Mesenchymal stem cell (in vitro differentiated cells and primary cell): Measurements from ENCODE around the gene ADIRF.
"Not testable (repeated sequence)": the region's sequence is repeated elsewhere in the genome, so short reads cannot be mapped to it uniquely, and the experiment has no call there.

Source experiments
- DNase-seq: peaks from one replicate; pipeline ENCODE4 v3.0.0-alpha.2; 2013
- H2AFZ ChIP-seq: one replicate; pipeline ENCODE4 v1.6.1; 2013; ENCODE audit warnings: low read depth, mild to moderate bottlenecking, control low read depth, inconsistent platforms, low read length, moderate library complexity
- H2AK5ac ChIP-seq: 2 replicates; pipeline ENCODE4 v1.6.1; 2013; ENCODE audit warnings: low read length, moderate library complexity, mild to moderate bottlenecking, inconsistent platforms; ENCODE audit not compliant: severe bottlenecking
- H2BK120ac ChIP-seq: one replicate; pipeline ENCODE4 v1.6.1; 2013; ENCODE audit warnings: low read depth, mild to moderate bottlenecking, inconsistent platforms, low read length, moderate library complexity
- H2BK12ac ChIP-seq, 2 experiments: one replicate each; pipeline ENCODE4 v1.6.1; 2013; ENCODE audit warnings: inconsistent platforms in 2 of 2, low read length in 2 of 2, mild to moderate bottlenecking in 2 of 2, moderate library complexity in 2 of 2, control low read depth in 1 of 2
- H2BK15ac ChIP-seq: one replicate; pipeline ENCODE4 v1.6.1; 2013; ENCODE audit warnings: mild to moderate bottlenecking, low read depth, inconsistent platforms; ENCODE audit not compliant: poor library complexity, severe bottlenecking
- H2BK5ac ChIP-seq: 2 replicates; pipeline ENCODE4 v1.6.1; 2013; ENCODE audit warnings: low read depth, mild to moderate bottlenecking, low read length, control low read depth, inconsistent platforms; ENCODE audit not compliant: poor library complexity, severe bottlenecking
- H3K14ac ChIP-seq, 2 experiments: one replicate each; pipeline ENCODE4 v1.6.1; 2013; ENCODE audit warnings: inconsistent platforms in 2 of 2, low read length in 2 of 2, control low read depth in 1 of 2, mild to moderate bottlenecking in 1 of 2, moderate library complexity in 1 of 2
- H3K18ac ChIP-seq, 2 experiments: one replicate each; pipeline ENCODE4 v1.6.1; 2013; ENCODE audit warnings: inconsistent platforms in 2 of 2, low read length in 2 of 2, control low read depth in 1 of 2, low read depth in 1 of 2, mild to moderate bottlenecking in 1 of 2
- H3K23ac ChIP-seq, 2 experiments: one replicate each; pipeline ENCODE4 v1.6.1; 2013; ENCODE audit warnings: inconsistent platforms in 2 of 2, low read length in 2 of 2, mild to moderate bottlenecking in 2 of 2, moderate library complexity in 2 of 2, control low read depth in 1 of 2
- H3K27ac ChIP-seq: 2 replicates; pipeline ENCODE4 v1.5.1; 2013; ENCODE audit warnings: mild to moderate bottlenecking, moderate library complexity, low read length, control low read depth, inconsistent platforms; ENCODE audit not compliant: poor library complexity, severe bottlenecking
- H3K27me3 ChIP-seq, 2 experiments: 2 replicates each; pipeline versions ENCODE4 v1.6.1 to v1.7.0; 2013; ENCODE audit warnings: low read length in 2 of 2, mild to moderate bottlenecking in 2 of 2, moderate library complexity in 2 of 2, control low read depth in 1 of 2, inconsistent platforms in 1 of 2; ENCODE audit not compliant: control insufficient read depth in 1 of 2, insufficient read depth in 1 of 2
- H3K36me3 ChIP-seq, 2 experiments: 2 replicates each; pipeline versions ENCODE4 v1.6.1 to v1.7.0; 2013; ENCODE audit warnings: low read length in 2 of 2, control low read depth in 1 of 2, inconsistent platforms in 1 of 2, low read depth in 1 of 2, mild to moderate bottlenecking in 1 of 2; ENCODE audit not compliant: insufficient read depth in 2 of 2, control insufficient read depth in 1 of 2
- H3K4ac ChIP-seq, 2 experiments: one replicate each; pipeline ENCODE4 v1.6.1; 2013; ENCODE audit warnings: inconsistent platforms in 2 of 2, low read length in 2 of 2, mild to moderate bottlenecking in 2 of 2, moderate library complexity in 2 of 2, control low read depth in 1 of 2, low read depth in 1 of 2
- H3K4me1 ChIP-seq: 2 replicates; pipeline ENCODE4 v1.6.1; 2013; ENCODE audit warnings: low read depth, low read length, control low read depth; ENCODE audit not compliant: control insufficient read depth, insufficient read depth
- H3K4me2 ChIP-seq: 2 replicates; pipeline ENCODE4 v1.6.1; 2013; ENCODE audit warnings: low read length, mild to moderate bottlenecking, inconsistent platforms; ENCODE audit not compliant: poor library complexity, severe bottlenecking
- H3K4me3 ChIP-seq, 2 experiments: 2 replicates each; pipeline versions ENCODE4 v1.5.1 to v1.7.0; 2013; ENCODE audit warnings: low read length in 2 of 2, mild to moderate bottlenecking in 2 of 2, control low read depth in 1 of 2, low read depth in 1 of 2; ENCODE audit not compliant: insufficient read depth in 1 of 2
- H3K79me1 ChIP-seq: replicated peaks from 2 replicates; pipeline ENCODE4 v1.6.1; 2013; ENCODE audit warnings: mild to moderate bottlenecking, control low read depth, low read length, inconsistent platforms; ENCODE audit not compliant: poor library complexity, severe bottlenecking
- H3K9ac ChIP-seq: 2 replicates; pipeline ENCODE4 v1.7.0; 2013; ENCODE audit warnings: mild to moderate bottlenecking, low read length, moderate library complexity
- H3K9me3 ChIP-seq: 2 replicates; pipeline ENCODE4 v1.7.0; 2013; ENCODE audit warnings: mild to moderate bottlenecking, low read length; ENCODE audit not compliant: control insufficient read depth
- H4K8ac ChIP-seq: one replicate; pipeline ENCODE4 v1.6.1; 2013; ENCODE audit warnings: inconsistent platforms, mild to moderate bottlenecking, low read length, moderate library complexity
- H4K91ac ChIP-seq: one replicate; pipeline ENCODE4 v1.6.1; 2013; ENCODE audit warnings: mild to moderate bottlenecking, low read length, inconsistent platforms
- WGBS: methylation state at CpG from one replicate; pipeline ENCODE4 v1.1.7; 2013; ENCODE audit warnings: mixed read lengths; 5-methylcytosine and 5-hydroxymethylcytosine counted together

Gene ADIRF

DNA sequence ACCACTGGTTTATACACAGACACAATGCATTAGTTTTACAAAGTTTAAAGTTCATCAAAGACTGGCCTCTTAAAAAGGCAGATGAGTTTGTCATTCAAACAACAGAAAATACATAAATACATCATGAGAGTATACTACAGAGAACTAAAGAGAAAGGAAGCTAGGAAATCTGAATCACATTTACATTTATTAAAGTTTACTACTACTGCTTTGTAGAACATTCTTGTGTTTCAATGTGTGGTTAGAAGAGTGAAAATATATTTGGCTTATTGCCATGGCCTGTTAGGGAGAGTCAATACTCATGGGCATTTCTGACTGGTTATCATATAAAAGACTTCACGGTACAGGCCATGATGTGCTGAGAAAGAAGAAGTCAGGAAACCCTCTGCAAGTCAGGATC, 38.8 kb downstream of the ADIRF start:
- not testable (repeated sequence) for H2AK5ac ChIP-seq, H3K27ac ChIP-seq, H2AFZ ChIP-seq, H3K4me3 ChIP-seq, H3K14ac ChIP-seq, H3K23ac ChIP-seq, DNase-seq, H3K4me2 ChIP-seq, H2BK15ac ChIP-seq, H3K4ac ChIP-seq, H4K91ac ChIP-seq, H3K18ac ChIP-seq, H3K79me1 ChIP-seq, H3K36me3 ChIP-seq, H3K9me3 ChIP-seq, H4K8ac ChIP-seq, H2BK12ac ChIP-seq, H2BK120ac ChIP-seq, H2BK5ac ChIP-seq, H3K27me3 ChIP-seq, H3K4me1 ChIP-seq, H3K9ac ChIP-seq
- WGBS = no CpG with 5 or more reads among the region's 1 CpG

- not testable (repeated sequence) for H2BK15ac ChIP-seq, H2AFZ ChIP-seq, H3K27me3 ChIP-seq, H3K36me3 ChIP-seq, H3K4me2 ChIP-seq, H3K27ac ChIP-seq, H4K91ac ChIP-seq, H3K14ac ChIP-seq, H3K79me1 ChIP-seq, H3K4me3 ChIP-seq, DNase-seq, H3K4ac ChIP-seq, H3K9ac ChIP-seq, H2BK5ac ChIP-seq, H3K9me3 ChIP-seq, H3K18ac ChIP-seq, H2AK5ac ChIP-seq, H3K4me1 ChIP-seq, H3K23ac ChIP-seq, H2BK12ac ChIP-seq, H4K8ac ChIP-seq, H2BK120ac ChIP-seq
- 100% methylated on average over 1 of the region's 6 CpGs for WGBS
Measured at GRCh38 chr10:87007674-87008073, 39.4 kb downstream of the ADIRF start.

- H3K27ac ChIP-seq, H3K4me2 ChIP-seq, H3K9me3 ChIP-seq, H3K23ac ChIP-seq, H3K14ac ChIP-seq, H3K4me1 ChIP-seq, H4K8ac ChIP-seq, H3K79me1 ChIP-seq, H2AFZ ChIP-seq, H3K18ac ChIP-seq, H3K9ac ChIP-seq, DNase-seq, H2AK5ac ChIP-seq, H2BK12ac ChIP-seq, H3K4me3 ChIP-seq, H3K36me3 ChIP-seq, H4K91ac ChIP-seq, H3K4ac ChIP-seq, H2BK5ac ChIP-seq, H2BK15ac ChIP-seq, H3K27me3 ChIP-seq, H2BK120ac ChIP-seq: not testable (repeated sequence)
- WGBS = 98% methylated on average over 3 of the region's 7 CpGs
Measured at GRCh38 chr10:87008303-87008702, 40.0 kb downstream of the ADIRF start.

GRCh38 chr10:87009134-87009696, 40.9 kb downstream of the ADIRF start:
- H3K23ac ChIP-seq, H2AK5ac ChIP-seq, H3K4me3 ChIP-seq, H2BK120ac ChIP-seq, H3K9me3 ChIP-seq, H2BK12ac ChIP-seq, H2BK5ac ChIP-seq, H3K36me3 ChIP-seq, H3K79me1 ChIP-seq, DNase-seq, H3K18ac ChIP-seq, H3K4me1 ChIP-seq, H4K91ac ChIP-seq, H3K9ac ChIP-seq, H3K27ac ChIP-seq, H3K27me3 ChIP-seq, H3K4ac ChIP-seq, H3K4me2 ChIP-seq, H2BK15ac ChIP-seq, H2AFZ ChIP-seq, H3K14ac ChIP-seq, H4K8ac ChIP-seq: not testable (repeated sequence)
- WGBS = 95% methylated on average over 12 of the region's 18 CpGs
